TTC549 (cell line): Measurements from ENCODE around the gene TIMM44.

Experiments used
- FAIRE-seq: peaks from 2 replicates; lab custom pipeline; 2012; peaks lifted over from hg19 to GRCh38; lab: Jason Lieb, UNC

TIMM44 gene, protein sequence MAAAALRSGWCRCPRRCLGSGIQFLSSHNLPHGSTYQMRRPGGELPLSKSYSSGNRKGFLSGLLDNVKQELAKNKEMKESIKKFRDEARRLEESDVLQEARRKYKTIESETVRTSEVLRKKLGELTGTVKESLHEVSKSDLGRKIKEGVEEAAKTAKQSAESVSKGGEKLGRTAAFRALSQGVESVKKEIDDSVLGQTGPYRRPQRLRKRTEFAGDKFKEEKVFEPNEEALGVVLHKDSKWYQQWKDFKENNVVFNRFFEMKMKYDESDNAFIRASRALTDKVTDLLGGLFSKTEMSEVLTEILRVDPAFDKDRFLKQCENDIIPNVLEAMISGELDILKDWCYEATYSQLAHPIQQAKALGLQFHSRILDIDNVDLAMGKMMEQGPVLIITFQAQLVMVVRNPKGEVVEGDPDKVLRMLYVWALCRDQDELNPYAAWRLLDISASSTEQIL

DNA sequence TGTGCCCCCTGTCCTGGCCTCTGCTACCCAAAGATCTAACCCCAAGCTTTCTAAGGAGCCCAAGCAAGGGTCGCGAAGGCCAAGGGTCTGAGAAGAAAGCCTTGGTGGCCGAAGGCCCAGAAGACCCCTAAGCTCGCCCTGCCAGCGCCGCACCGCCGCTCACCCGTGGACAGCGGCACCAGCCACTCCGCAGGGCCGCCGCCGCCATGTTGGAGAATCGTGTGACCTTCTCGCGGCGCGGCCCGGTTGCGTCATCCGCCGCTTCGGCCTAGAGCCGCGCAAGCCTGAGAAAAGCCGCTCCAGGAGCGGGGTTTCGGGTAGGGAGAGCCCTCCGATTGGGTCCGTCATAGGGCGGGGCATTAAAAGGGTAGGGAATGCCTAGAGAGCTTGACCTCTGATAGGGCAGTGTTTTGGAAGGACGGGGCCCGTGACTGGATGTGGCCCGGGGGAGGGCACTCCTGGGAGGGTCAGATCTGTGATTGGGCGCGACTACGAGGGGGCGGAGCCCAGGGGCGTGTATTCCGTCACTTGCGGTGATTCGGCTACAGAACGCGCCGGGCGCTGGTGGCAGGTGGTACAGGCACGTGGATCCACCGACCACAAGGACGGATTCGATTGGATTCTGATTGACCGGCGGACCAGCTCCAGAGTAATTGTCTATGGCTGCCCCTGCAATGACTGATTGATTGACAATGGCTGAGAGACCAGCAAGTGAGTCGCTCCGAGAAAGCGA lies at the start of gene TIMM44:
TSS of gene TIMM44 (minus strand) at position 223 of the 733 bp plus-strand sequence. CDS start at position 208, 15 bp downstream.
- peak; percentile 97 for FAIRE-seq

DNA sequence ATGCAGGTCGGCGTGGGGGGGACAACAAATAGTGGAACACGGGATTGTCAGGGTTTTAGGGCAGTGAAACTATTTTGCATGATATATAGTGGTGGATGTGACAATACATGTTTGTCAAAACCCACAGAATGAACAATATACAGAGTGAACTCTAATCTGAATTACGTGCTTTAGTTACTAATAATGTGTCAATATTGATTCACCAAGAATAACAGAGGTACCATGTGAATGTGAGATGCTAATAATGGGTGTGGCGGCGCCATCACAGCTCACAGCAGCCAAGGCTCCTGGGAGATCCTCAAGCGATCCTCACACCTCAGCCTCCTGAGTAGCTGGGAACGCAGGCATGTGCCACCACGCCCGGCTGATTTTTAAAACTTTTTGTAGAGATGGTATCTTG lies 49.1 kb upstream of the TIMM44 start:
- no peak for FAIRE-seq

DNA sequence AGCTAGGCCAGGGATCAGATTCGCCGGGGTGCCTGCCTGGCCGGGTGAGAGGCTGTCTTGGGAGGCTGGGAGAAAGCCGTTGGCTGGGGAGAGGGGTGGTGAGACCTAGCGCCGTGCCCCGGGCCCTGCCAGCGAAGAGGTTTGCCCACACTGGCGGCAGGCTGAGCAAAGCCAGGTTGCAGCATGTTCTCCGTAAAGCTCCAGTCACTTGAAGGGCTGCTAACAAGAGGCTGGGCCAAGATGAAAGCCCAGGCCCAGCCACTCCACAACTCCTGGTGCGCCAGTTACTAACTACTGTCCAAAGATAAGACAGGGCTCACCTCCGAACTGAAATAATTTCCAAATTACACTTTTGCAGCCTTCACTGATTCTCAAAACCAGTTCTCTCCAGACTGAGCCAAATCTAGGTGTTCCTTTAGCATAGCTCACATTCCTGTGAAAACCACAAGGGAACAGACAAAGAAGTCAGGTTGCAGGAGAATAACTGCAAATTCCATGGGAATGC lies 45.7 kb upstream of the TIMM44 start:
- no peak for FAIRE-seq

GRCh38 chr19:7988307-7988706 lies 44.8 kb upstream of the TIMM44 start:
- no peak for FAIRE-seq

GRCh38 chr19:7987114-7987768 lies 43.8 kb upstream of the TIMM44 start:
- no peak for FAIRE-seq

DNA sequence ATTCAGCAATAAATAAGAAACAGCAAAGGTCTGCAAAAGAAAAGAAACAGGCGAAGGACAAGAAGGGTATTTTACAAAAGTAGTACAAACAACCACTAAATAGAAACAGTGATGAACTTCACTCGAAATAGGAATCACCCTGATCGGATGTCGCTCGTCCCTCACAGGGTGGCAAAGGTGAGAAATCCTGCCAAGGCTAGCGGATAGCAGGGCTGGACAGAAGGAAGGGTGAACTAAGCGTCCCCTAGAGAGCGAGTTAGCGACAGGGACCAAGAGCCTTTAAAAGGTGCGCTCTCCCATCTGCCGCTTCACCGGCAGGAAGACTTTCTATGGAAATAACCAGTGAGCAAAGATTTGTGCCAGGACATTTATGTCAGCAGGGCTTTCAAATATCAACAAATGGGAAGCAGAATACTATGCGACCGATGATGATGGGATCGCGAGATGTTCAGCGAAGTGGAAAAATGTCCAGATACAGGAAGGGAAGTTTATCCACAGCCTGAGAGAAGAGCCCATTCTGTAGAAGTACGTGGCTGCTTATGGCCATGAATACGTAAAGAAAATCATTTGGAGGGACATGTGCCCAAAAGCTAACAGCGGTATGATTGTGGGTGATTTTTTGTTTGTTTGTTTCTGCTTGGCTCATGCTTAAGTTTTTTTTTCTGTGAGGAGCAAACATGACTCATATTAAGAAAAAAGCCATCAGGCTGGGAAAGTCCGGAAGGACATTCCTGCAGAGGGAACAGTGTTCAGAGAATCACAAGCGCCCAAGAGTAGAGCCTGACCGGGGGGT lies 43.1 kb upstream of the TIMM44 start:
- no peak for FAIRE-seq

GRCh38 chr19:7985481-7985911 lies 42.0 kb upstream of the TIMM44 start:
- FAIRE-seq: no peak

- no peak for FAIRE-seq
These were observed 40.8 kb upstream of the TIMM44 start for GRCh38 chr19:7983995-7984837.

GRCh38 chr19:7983286-7983950 lies 40.0 kb upstream of the TIMM44 start:
- FAIRE-seq: no peak

DNA sequence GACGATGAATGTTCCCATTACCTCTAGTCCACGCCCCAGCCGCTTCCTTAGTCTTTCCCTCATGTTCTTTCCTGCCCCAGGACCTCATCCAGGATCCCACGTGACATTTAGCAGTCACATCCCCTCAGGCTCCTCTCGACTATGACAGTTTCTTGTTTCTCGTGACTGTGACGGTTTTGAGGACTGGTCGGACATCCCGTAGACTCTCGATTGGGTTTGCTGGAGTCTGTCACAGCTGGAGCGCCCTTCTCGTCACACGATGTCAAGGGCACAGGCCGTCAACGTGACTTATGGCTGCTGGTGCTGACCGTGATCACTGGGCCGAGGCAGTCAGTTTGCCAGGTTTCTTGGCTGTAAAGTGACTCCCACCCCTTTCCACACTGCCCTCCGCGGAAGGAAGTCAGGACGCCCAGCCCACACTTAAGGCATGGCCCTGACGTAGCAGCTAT lies 39.2 kb upstream of the TIMM44 start:
- FAIRE-seq: no peak

DNA sequence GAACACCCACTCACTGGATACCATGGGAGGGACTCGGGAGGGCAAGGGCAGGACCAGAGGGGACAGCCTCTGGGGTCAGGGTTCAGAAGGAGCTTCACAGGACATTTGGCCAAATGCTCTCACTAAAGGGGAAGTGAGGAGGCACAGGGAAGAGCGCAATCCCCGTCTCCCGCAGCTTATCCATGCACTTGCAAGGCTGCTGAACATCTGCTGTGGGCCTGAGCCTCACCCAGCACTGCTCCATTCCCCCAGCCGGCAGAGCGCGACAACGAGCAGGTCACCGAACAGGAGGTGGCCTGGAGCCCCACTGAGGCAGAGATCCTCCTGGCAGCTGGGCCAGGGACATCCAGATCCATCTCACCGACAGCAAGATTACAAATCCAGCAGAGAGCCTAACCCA lies 38.6 kb upstream of the TIMM44 start:
- no peak for FAIRE-seq

DNA sequence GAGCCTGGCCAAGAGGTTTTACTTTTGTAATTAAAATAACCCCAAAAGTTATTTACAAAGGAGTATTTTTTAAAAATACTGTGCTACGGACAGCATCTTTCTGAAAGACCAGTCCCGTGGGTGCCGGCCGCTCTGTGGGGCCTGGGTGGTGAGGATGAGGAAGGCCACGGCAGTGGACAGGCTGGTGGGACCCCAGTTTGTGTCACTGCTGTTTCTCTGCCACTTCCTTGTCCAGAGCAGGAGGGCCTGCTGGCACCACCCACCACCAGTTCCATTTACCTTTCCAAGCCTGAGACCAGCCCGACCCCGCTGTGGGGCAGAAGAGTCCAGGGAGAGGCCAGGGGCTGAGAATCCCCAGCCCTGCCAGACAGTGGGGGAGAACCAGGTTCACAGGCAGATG lies 38.2 kb upstream of the TIMM44 start:
- FAIRE-seq: no peak

DNA sequence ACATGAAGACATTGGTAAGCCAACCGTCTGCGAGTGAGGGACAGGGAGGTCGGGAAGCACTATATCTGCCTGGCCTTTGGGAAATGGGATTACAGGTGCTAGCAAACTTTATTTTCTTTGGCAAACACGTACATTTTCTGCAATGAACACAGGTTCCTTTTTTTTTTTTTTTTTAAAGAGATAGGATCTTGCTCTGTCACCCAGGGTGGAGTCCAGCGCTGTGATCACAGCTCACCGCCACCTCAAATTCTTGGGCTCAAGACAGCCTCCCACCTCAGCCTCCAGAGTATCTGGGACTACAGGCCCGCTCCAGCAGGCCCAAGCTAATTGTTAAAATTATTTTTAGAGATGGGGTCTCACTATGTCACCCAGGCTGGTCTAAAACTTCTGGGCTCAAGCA lies 37.7 kb upstream of the TIMM44 start:
- no peak for FAIRE-seq

DNA sequence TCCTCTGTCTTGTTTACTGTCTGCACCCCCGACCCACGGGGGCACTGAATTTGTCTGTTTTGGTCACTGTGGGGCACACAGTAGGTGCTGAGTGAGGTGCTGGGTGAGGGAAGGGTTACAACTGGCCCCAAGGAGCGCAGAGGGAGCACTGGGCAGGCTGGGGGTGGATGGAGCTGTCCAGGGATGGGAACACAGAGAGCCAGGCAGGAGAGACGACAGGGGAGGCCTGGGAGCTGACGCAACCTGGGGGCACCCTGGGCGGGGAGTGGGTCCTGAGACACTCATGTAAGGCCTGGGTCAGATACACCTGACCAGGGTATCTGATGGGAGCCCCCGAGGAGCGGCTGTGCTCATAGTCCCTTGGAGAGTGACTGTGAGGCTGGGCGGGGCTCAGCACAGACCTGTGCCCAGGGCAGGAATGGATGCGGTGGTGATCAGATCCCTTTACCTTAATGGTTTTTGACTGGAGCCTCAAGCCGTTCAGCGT lies 37.2 kb upstream of the TIMM44 start:
- FAIRE-seq: no peak

DNA sequence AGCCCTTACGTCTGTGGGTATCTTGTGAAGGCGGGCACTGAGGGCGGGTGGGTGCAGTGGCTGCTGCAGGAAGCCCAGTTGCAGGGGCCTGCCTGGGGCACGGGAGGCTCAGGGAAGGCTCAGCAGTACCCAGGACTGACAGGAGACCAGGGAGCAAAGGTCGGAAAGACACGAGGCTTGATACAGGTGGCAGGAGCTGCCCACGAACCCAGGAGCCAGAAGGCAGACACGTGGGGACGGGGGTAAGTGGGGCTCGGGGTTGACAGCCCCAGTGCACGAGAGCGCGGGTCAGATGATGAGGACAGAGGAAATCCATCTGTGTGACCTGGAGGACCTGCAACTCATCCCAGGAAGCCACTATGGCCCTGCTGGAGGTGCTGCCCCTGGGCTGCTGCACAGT lies 36.7 kb upstream of the TIMM44 start:
- no peak for FAIRE-seq

DNA sequence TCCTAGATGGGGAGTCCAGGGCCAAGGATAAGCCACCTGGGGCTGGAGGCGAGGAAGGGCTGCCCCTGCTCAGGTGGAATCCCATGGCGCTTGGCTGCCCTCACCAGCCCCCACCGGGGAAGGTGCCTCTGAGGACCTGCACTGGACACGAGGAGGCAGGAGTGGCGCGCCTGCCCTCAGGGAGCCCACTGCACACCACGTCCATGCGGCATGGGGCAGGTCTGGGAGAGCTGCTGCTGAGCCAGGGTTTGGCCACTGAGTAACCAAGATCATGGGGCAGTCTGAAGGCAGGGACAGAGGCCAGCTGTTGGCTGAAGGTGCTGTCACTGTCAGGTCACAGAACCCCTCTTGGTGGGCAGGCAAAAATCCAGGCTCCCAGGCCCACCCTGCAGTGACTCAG lies 36.1 kb upstream of the TIMM44 start:
- FAIRE-seq: no peak

- no peak for FAIRE-seq
These were observed 35.5 kb upstream of the TIMM44 start for GRCh38 chr19:7979011-7979410.

GRCh38 chr19:7978179-7978825 lies 34.8 kb upstream of the TIMM44 start:
- no peak for FAIRE-seq

- no peak for FAIRE-seq
These were observed 34.2 kb upstream of the TIMM44 start for GRCh38 chr19:7977723-7978040.
